Muscle of arm (tissue), 14 donors: Measurements from ENCODE around the gene UBAP2. TPM values are rescaled to one million over a fixed set of nuclear protein-coding genes. Genes with fewer than 3 reads are reported as not detected.

Experiments used
- DNase-seq: peaks from one replicate; pipeline ENCODE4 v3.0.0-alpha.2; 2013
- long read RNA-seq, 11 donors: transcript quantifications; one replicate each; lab custom pipeline, GENCODE V29; 2026
- polyA plus RNA-seq, 12 donors: library from polyadenylated mRNA; unstranded; fragments of 120-200 nt; gene quantifications; one replicate each; pipeline ENCODE4 v1.2.1, GENCODE V29; 2013; ENCODE audit not compliant: insufficient read length in 12 of 12

UBAP2 gene
- polyA plus RNA-seq = 100 to 1,000 TPM in 1 of 12 donors, 10 to 100 TPM in 11; 53.2 to 173 (median 73.1) TPM
- long read RNA-seq, donor 1, partial matches to known transcripts = 12 of 12 reads
- long read RNA-seq, donor 1, other reads (novel, unspliced or antisense) = 0 of 12 reads
- long read RNA-seq, donor 2, full-length matches to known transcripts = 1 of 22 reads
- long read RNA-seq, donor 2, partial matches to known transcripts = 21 of 22 reads
- long read RNA-seq, donor 2, other reads (novel, unspliced or antisense) = 0 of 22 reads
- long read RNA-seq, donor 3, full-length matches to known transcripts = 1 of 12 reads
- long read RNA-seq, donor 3, partial matches to known transcripts = 11 of 12 reads
- long read RNA-seq, donor 3, other reads (novel, unspliced or antisense) = 0 of 12 reads
- long read RNA-seq, donor 4 = 0 reads
- long read RNA-seq, donor 5 = 0 reads
- long read RNA-seq, donor 6, full-length matches to known transcripts = 2 of 13 reads
- long read RNA-seq, donor 6, partial matches to known transcripts = 11 of 13 reads
- long read RNA-seq, donor 6, other reads (novel, unspliced or antisense) = 0 of 13 reads
- long read RNA-seq, donor 7, partial matches to known transcripts = 0 of 1 reads
- long read RNA-seq, donor 7, other reads (novel, unspliced or antisense) = 0 of 1 reads
- long read RNA-seq, donor 8, partial matches to known transcripts = 42 of 42 reads
- long read RNA-seq, donor 8, other reads (novel, unspliced or antisense) = 0 of 42 reads
- long read RNA-seq, donor 9, partial matches to known transcripts = 8 of 8 reads
- long read RNA-seq, donor 9, other reads (novel, unspliced or antisense) = 0 of 8 reads
- long read RNA-seq, donor 10, full-length matches to known transcripts = 2 of 8 reads
- long read RNA-seq, donor 10, partial matches to known transcripts = 6 of 8 reads
- long read RNA-seq, donor 10, other reads (novel, unspliced or antisense) = 0 of 8 reads
- long read RNA-seq, donor 11, full-length matches to known transcripts = 1 of 8 reads
- long read RNA-seq, donor 11, partial matches to known transcripts = 7 of 8 reads
- long read RNA-seq, donor 11, other reads (novel, unspliced or antisense) = 0 of 8 reads

DNA sequence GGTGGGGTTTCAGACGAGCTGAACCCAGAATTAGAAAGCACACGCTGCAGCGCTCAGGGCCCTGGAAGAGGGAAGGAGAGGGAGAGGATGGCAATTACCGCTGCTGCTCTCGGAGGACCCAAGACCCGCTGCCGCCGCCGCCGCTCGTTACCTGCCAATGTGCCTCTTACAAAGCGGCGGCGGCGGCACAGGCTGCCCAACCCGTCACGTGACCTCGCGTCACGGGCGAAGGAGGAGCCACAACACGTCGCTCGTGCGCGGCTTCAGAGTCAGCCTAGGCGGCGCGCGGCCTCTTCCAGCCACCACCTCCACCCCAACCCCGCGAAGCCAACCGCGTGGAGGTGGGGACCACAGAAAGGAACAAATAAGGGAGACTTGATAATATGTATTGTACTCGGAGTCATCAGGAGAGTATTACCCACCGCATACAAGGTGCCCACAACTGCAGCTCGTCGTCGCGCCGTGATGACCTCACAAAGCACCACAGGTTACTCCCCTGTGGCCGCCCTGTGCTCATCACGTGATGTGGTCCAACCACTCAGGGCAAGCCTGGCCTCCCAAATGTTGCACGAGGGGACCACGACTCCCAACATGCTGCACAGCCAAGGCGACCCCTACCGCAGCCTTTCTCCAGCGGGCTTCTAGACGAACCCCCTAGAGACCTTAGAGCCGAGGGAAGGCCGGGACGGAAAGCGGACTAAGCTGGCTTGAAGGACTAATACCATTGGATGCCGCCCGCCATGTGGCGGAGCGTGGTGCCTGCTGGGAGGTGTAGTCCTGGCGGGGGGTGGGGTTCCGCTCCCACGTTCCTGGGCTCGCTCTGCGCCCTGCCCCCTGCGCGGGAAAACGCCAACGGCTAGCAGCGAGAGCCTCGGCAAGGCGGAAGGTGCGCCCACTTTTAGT, at the start of gene UBAP2:
Gene UBAP2, minus strand, starts transcription at position 161 of the 903 bp plus-strand sequence. CDS start 31,739 bp downstream, outside the sequence.
- peak; percentile 99 for DNase-seq

- no peak for DNase-seq
These were observed 49.6 kb upstream of the UBAP2 start for GRCh38 chr9:34098307-34098706.

GRCh38 chr9:34097865-34098264, 49.2 kb upstream of the UBAP2 start:
- no peak for DNase-seq

DNA sequence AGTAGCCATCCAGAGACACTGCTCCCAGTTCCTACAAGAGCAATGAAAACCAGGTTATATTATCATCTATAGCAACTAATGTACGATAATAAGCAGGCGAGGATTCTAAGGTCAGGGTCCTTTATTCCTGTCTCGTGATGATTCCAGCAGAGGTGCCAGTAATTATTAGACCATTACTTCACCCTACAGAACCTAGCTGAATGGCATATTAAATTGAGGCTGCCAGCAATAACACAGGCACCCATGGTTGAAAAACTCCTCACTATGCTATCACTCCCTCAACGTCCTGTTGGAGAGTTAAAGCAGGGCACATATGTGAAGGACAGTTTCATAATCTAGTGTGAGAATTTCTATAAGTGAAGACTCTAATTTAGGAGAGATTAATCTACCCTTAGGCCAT, 48.1 kb upstream of the UBAP2 start:
- DNase-seq = no peak

- no peak for DNase-seq
These were observed 44.9 kb upstream of the UBAP2 start for GRCh38 chr9:34093578-34093977.

DNA sequence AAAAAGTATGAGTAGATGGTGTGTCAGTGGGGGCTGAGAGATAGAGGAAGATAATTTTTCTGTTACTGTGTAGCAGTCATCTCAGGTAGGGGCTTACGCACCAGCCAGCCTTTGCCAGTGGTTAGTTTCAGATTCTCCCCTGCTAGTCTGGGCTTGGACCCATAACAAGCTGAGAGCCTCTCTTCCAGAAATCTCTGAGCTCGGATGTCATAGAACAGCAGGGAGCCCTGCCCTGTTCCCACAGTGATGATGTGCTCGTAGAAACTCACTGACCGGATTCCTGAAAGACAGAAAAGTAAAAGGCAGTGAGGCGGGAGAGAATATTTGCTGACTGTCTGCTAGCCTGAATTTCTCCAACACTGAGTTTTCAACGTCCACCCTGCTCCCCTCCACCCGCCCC, 40.6 kb upstream of the UBAP2 start:
- DNase-seq = no peak

GRCh38 chr9:34087370-34087769, 38.7 kb upstream of the UBAP2 start:
- DNase-seq = no peak

DNA sequence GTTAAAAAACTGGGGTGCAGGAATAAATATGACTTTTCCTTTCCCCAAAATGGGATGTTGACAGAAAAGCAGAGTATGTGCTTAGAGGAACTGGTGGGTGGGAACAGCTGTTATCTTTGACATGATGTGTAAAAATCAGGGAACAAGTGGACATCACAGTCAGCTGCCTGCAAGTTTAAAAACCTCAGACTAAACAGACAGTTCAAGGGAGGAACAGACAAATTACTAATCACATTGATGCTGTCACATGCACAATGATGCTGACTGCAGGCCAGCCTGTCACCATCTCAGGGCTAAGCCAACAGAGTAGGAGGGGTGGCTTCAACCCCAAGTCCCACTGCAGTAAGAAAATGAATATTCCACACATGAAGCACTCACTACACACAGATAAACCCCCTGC, 38.2 kb upstream of the UBAP2 start:
- no peak for DNase-seq

DNA sequence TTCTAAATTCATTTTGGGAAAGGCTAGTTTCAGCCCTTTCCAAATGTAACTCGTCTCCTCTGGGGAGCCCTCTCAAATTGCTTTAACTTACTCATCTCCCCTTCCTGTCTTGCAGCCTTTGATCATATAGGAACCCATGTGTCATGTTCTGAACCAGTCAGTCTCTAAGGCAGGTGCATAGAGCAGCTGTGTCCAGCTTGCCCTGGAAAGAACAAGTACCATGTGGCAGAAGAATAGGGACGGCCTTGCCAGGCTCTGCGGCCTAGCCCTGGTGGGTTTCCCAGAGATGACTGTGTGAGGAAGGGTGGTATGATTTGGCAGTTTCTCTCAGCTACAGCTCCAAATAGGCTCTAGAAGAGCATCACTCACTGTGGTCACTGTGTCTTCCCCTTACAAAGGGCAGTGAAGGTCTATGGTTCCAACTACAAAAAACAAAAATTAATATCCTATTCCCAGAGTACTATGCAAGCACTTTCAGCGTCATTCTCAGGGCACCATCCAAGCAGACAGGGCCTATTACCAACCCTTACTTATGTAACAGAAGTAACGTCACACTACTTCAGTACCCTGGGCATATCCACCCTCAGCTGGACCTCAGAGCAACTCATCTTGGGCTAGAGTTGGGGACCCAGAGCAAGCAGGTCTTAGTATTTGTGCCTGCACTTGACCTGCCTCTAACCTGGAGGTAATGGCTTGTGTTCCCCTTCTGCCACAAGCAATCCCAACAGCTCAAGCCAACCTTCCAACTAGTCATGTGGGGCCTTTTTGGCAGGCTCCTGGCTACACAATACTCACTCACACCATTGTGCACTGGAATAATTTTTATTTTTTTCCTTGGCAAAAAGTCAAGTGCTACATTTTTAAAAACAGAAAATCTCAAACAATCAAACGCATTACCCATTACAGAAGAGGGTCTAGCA, 37.2 kb upstream of the UBAP2 start:
- no peak for DNase-seq

DNA sequence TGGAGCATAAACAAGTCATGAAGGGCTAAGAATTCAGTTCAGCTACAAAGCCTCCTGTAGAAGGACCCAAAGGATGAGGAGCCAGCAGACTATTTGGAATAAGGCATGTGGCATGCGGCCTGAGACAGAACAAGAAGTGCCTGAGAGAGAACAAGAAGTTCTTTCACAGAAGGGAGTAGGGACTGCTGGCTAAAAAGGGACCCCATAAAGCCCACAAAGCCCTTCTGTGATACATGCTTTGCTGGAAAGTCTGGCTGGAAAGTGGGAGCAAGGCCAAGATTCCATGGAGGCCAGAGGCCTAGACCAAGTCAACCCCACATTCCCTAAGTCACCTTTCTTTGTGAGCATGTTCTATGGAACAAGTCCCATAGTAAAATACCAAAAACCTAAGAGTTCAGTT, 35.9 kb upstream of the UBAP2 start:
- DNase-seq = peak; percentile 25

- DNase-seq = no peak
These were observed 30.5 kb upstream of the UBAP2 start for GRCh38 chr9:34079181-34079580.

DNA sequence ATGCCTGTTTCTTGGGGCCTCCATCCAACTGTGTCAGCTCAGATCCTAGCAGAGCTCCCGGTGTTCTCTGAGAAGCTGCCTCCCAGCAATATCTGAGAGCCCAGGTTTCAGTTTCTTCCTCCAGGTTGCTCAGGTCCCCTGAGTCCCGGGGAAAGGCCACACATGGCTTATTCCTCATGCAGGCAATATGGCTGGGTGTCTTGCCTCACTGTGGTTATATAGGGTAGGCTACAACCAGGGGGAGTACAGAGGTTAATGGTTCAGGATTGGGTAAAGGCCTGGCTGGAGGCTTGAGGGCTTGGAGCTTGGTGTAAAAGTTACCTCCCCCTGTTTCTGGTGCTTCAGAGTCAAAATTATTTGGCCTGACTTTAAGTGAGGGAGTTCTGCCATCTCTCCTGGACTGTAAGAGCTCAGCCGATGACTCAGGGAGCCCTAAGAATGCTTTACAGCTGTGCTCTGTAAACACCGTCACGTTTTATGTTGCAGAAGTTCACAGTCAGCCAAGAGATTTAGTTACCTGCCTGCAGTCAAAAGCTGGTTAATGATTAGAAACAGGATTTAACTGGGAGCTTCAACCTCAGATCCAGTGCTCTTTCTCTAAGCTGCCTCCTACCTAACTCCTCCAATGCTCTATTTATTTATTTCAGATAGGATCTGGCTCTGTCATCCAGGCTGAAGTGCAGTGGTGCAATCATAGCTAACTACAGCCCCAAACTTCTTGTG, 24.3 kb upstream of the UBAP2 start:
- DNase-seq = no peak

GRCh38 chr9:34072410-34072809, 23.7 kb upstream of the UBAP2 start:
- DNase-seq = no peak

DNA sequence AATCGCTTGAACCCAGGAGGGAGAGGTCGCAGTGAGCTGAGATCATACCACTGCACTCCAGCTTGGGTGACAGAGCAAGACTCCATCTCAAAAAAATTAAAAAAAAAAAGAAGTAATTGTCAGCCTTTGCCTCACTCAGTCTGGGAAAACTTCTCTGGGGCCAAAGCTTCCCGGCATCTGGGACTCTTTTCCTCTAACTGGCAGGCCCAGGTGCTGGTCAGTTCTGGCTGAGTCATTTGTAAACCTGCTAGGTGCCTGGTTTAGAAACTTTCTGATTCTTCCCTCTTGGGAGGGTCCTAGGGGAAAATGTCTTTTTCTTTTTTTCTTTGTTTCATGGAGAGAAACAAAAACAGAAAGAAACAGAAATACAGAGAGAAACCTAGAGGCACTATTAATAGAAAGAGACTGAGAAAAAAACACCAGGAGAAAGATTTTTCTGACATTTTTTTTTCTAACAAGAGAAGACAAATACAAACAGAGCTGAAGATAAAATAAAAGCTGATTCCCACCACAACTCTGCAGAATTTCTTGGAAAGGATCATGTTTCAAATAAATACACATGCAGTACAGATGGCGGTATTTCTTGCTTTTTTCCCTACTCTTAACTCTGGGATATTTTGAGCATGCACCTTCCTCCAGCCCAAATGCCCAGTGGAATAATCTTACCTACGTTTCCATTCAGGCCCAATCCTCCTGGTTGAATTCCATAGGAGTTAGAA, 22.1 kb upstream of the UBAP2 start:
- no peak for DNase-seq

DNA sequence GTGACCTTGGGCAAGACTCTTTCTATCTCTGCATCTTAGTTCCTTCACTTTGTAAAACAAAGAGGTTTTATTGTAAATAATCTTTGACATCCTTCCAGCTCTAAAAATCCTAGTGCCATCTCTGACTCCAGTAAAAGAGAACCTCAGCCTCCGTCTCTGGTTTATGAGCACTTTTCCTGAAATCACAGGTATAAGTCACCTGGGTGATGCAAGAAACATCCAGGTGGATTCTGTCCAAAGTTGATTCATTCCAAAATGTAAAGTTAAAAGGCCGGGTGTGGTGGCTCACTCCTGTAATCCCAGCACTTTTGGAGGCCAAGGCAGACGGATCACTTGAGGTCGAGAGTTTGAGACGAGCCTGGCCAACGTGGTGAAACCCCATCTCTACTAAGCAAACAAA, 21.1 kb upstream of the UBAP2 start:
- DNase-seq = no peak

- no peak for DNase-seq
These were observed 16.9 kb upstream of the UBAP2 start for GRCh38 chr9:34065541-34065940.

- no peak for DNase-seq
These were observed 11.3 kb upstream of the UBAP2 start for GRCh38 chr9:34059954-34060353.

DNA sequence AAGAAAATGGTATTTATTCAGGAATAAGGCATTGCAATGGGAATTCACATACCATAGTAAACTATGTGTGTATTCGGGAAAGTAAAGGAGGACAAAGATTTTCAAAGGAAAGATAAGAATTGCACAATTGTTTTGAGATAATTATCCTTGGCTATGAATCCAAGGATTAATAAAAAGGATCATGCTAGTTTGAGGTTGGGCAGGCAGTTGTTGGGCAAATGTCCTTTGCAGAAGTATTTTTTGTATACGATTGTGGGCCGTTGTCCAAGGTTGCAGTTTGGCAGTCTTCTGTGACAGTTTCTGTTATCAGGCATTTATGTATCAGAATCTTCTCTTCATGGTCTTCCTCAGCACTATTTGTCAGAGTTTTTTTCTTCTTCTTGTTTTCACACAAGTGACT, 10.6 kb upstream of the UBAP2 start:
- DNase-seq = no peak
